ENCODE data around the gene CYBRD1. TPM values are rescaled to one million over a fixed set of nuclear protein-coding genes. Genes with fewer than 3 reads are reported as not detected.

The CYBRD1 gene
- total RNA-seq, 1 donor from 2014 or later: 4.7 TPM

GRCh38 chr2:171578127-171578803 is 56.0 kb downstream of the CYBRD1 start:
- intact Hi-C loops (cut with micrococcal nuclease): no loop called here

GRCh38 chr2:171579481-171579880 is 57.2 kb downstream of the CYBRD1 start:
- H3K4me3 Mint-ChIP-seq: no peak overlapping the region
- H3K9me3 Mint-ChIP-seq: no peaks in the 10 kb centered on the region
- no peaks in the 10 kb centered on the region for H3K4me1 Mint-ChIP-seq
- no peak overlapping the region for H3K27ac Mint-ChIP-seq
- intact Hi-C loops (cut with micrococcal nuclease): no loop called here
- H3K27me3 Mint-ChIP-seq: peaks cover 3% of the 10 kb centered on the region
- DNase-seq: no peak
- no peaks in the 10 kb centered on the region for H3K36me3 Mint-ChIP-seq (ENCODE audit: low read depth)

More at GRCh38 chr2:171578127-171578803, 56.0 kb downstream of the CYBRD1 start:
- Mint-ChIP-seq H3K9me3 (no peaks in the 10 kb centered on the region), H3K4me3 (no peak overlapping the region), H3K27ac (no peak overlapping the region), H3K4me1 (peaks cover 4% of the 10 kb centered on the region), H3K36me3 (ENCODE audit: low read depth) (no peaks in the 10 kb centered on the region), H3K27me3 (peaks cover 2% of the 10 kb centered on the region)
- no peak for DNase-seq

GRCh38 chr2:171583566-171583965 is 61.3 kb downstream of the CYBRD1 start:
- H3K9me3 Mint-ChIP-seq: no peaks in the 10 kb centered on the region
- peaks cover 6% of the 10 kb centered on the region for H3K27me3 Mint-ChIP-seq
- DNase-seq: no peak
- intact Hi-C loops (cut with micrococcal nuclease): no loop called here
- H3K4me1 Mint-ChIP-seq: no peaks in the 10 kb centered on the region
- no peak overlapping the region for H3K27ac Mint-ChIP-seq
- H3K36me3 Mint-ChIP-seq (ENCODE audit: low read depth): no peaks in the 10 kb centered on the region
- no peak overlapping the region for H3K4me3 Mint-ChIP-seq

GRCh38 chr2:171584001-171584400 is 61.7 kb downstream of the CYBRD1 start:
- DNase-seq: no peak
- no peak overlapping the region for H3K4me3 Mint-ChIP-seq
- H3K4me1 Mint-ChIP-seq: no peaks in the 10 kb centered on the region
- peaks cover 6% of the 10 kb centered on the region for H3K27me3 Mint-ChIP-seq
- H3K27ac Mint-ChIP-seq: no peak overlapping the region
- H3K9me3 Mint-ChIP-seq: no peaks in the 10 kb centered on the region
- no peaks in the 10 kb centered on the region for H3K36me3 Mint-ChIP-seq (ENCODE audit: low read depth)
- intact Hi-C loops (cut with micrococcal nuclease): no loop called here

GRCh38 chr2:171587132-171587531 is 64.9 kb downstream of the CYBRD1 start:
- Mint-ChIP-seq H3K4me1 (no peaks in the 10 kb centered on the region), H3K27ac (no peak overlapping the region), H3K9me3 (peaks cover 10% of the 10 kb centered on the region), H3K4me3 (no peak overlapping the region), H3K27me3 (peaks cover 11% of the 10 kb centered on the region), H3K36me3 (ENCODE audit: low read depth) (no peaks in the 10 kb centered on the region)
- DNase-seq: no peak
- intact Hi-C loops (cut with micrococcal nuclease): no loop called here

- intact Hi-C loops (cut with micrococcal nuclease): no loop called here
- no peak for DNase-seq
- no peaks in the 10 kb centered on the region for H3K36me3 Mint-ChIP-seq (ENCODE audit: low read depth)
- no peaks in the 10 kb centered on the region for H3K4me1 Mint-ChIP-seq
- H3K27me3 Mint-ChIP-seq: peaks cover 11% of the 10 kb centered on the region
- peaks cover 10% of the 10 kb centered on the region for H3K9me3 Mint-ChIP-seq
- no peak overlapping the region for H3K4me3 Mint-ChIP-seq
- H3K27ac Mint-ChIP-seq: no peak overlapping the region
These were observed 65.3 kb downstream of the CYBRD1 start for GRCh38 chr2:171587567-171587966.

GRCh38 chr2:171590116-171590515 is 67.8 kb downstream of the CYBRD1 start:
- Mint-ChIP-seq H3K9me3 (peaks cover 10% of the 10 kb centered on the region), H3K27ac (no peak overlapping the region), H3K27me3 (peaks cover 10% of the 10 kb centered on the region), H3K4me3 (no peak overlapping the region), H3K4me1 (no peaks in the 10 kb centered on the region), H3K36me3 (ENCODE audit: low read depth) (no peaks in the 10 kb centered on the region)
- no peak for DNase-seq
- intact Hi-C loops (cut with micrococcal nuclease): no loop called here

GRCh38 chr2:171592036-171592555 is 69.8 kb downstream of the CYBRD1 start:
- Mint-ChIP-seq H3K9me3 (peaks cover 10% of the 10 kb centered on the region), H3K4me1 (no peaks in the 10 kb centered on the region), H3K36me3 (ENCODE audit: low read depth) (no peaks in the 10 kb centered on the region), H3K4me3 (no peak overlapping the region), H3K27me3 (peaks cover 11% of the 10 kb centered on the region), H3K27ac (no peak overlapping the region)
- intact Hi-C loops (cut with micrococcal nuclease): no loop called here
- DNase-seq: no peak

- no peak overlapping the region for H3K4me3 Mint-ChIP-seq
- H3K27me3 Mint-ChIP-seq: peaks cover 16% of the 10 kb centered on the region
- no peak overlapping the region for H3K27ac Mint-ChIP-seq
- intact Hi-C loops (cut with micrococcal nuclease): loop anchor here (5.0 kb wide), 1 partner anchor 507 kb away; the partner anchor contains the start of gene DLX2
- no peak for DNase-seq
- H3K36me3 Mint-ChIP-seq (ENCODE audit: low read depth): no peaks in the 10 kb centered on the region
- H3K9me3 Mint-ChIP-seq: peaks cover 8% of the 10 kb centered on the region
- H3K4me1 Mint-ChIP-seq: peaks cover 2% of the 10 kb centered on the region
These were observed 73.2 kb downstream of the CYBRD1 start for GRCh38 chr2:171595456-171595855.

GRCh38 chr2:171595896-171596295 is 73.6 kb downstream of the CYBRD1 start:
- Mint-ChIP-seq H3K4me3 (no peak overlapping the region), H3K36me3 (ENCODE audit: low read depth) (no peaks in the 10 kb centered on the region), H3K9me3 (peaks cover 4% of the 10 kb centered on the region), H3K27me3 (peaks cover 19% of the 10 kb centered on the region), H3K4me1 (peaks cover 2% of the 10 kb centered on the region), H3K27ac (no peak overlapping the region)
- no peak for DNase-seq
- intact Hi-C loops (cut with micrococcal nuclease): loop anchor here (5.0 kb wide), 1 partner anchor 506 kb away; the partner anchor contains the start of gene DLX2

GRCh38 chr2:171598713-171599319 is 76.5 kb downstream of the CYBRD1 start:
- peak; percentile 83 for DNase-seq

GRCh38 chr2:171600126-171600525 is 77.9 kb downstream of the CYBRD1 start:
- H3K27me3 Mint-ChIP-seq: peaks cover 12% of the 10 kb centered on the region
- DNase-seq: no peak
- intact Hi-C loops (cut with micrococcal nuclease): no loop called here
- H3K4me3 Mint-ChIP-seq: no peak overlapping the region
- no peaks in the 10 kb centered on the region for H3K36me3 Mint-ChIP-seq (ENCODE audit: low read depth)
- no peak overlapping the region for H3K27ac Mint-ChIP-seq
- no peaks in the 10 kb centered on the region for H3K9me3 Mint-ChIP-seq
- peaks cover 2% of the 10 kb centered on the region for H3K4me1 Mint-ChIP-seq

More at GRCh38 chr2:171598713-171599319, 76.5 kb downstream of the CYBRD1 start:
- Mint-ChIP-seq H3K36me3 (ENCODE audit: low read depth) (no peaks in the 10 kb centered on the region), H3K27me3 (peaks cover 14% of the 10 kb centered on the region), H3K4me3 (no peak overlapping the region), H3K27ac (no peak overlapping the region), H3K4me1 (peaks cover 2% of the 10 kb centered on the region), H3K9me3 (no peaks in the 10 kb centered on the region)
- intact Hi-C loops (cut with micrococcal nuclease): loop anchor here (1.0 to 5.0 kb wide), 3 partner anchors 503 to 866 kb away; partner anchors contain the start of gene DLX2

GRCh38 chr2:171602352-171602751 is 80.1 kb downstream of the CYBRD1 start:
- intact Hi-C loops (cut with micrococcal nuclease): no loop called here
- Mint-ChIP-seq H3K4me3 (no peak overlapping the region), H3K9me3 (no peaks in the 10 kb centered on the region), H3K4me1 (peaks cover 2% of the 10 kb centered on the region), H3K27ac (no peak overlapping the region), H3K36me3 (ENCODE audit: low read depth) (no peaks in the 10 kb centered on the region), H3K27me3 (peaks cover 12% of the 10 kb centered on the region)
- DNase-seq: no peak

Measured in activated CD4-positive, alpha-beta T cell treated with anti-CD3 and anti-CD28 coated beads, Interleukin-2, amount 10 ng/mL, durations not matched to agents 24 days and 14 days (primary cell).